GM21528 (cell line): Measurements from ENCODE around the gene SOX10.
"Not testable (repeated sequence)": the region's sequence is repeated elsewhere in the genome, so short reads cannot be mapped to it uniquely, and the experiment has no call there.

Experiments used
- ATAC-seq: cut with Tn5 transposase; IDR thresholded peaks from one replicate; pipeline ENCODE4 v1.9.1; 2021; ENCODE audit warnings: mild to moderate bottlenecking, moderate library complexity; ENCODE audit not compliant: unreplicated experiment, low FRiP score

Gene SOX10

GRCh38 chr22:37989146-37990045 is 5.0 kb upstream of the SOX10 start:
- ATAC-seq, result no peak

- no peak for ATAC-seq
Measured at GRCh38 chr22:37986371-37986770, 2.0 kb upstream of the SOX10 start.

DNA sequence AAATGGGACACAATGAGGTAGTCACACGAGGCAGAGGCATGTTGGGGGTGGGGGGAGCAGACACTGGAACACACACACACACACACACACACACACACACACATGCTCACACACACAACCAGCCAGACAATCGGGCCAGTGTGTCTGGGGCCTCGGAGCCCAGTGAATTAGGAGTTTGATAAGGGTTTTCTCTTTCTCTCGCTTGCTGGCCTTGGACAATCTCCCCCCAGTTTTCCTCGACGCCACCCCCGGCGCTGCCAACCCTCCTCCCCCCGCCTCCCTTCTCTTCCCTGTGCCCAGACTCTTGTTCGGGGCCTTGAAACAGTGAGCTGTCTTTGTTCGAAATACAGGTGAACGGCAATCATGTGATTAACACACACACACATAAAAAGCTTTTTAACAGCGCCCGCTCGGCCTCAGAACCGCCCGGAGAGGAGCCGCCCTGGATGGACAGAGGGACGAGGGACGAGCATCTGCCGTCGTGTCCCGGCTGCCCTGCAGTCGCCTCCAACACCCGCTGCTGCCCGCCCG is 1.5 kb upstream of the SOX10 start:
- ATAC-seq, result no peak

GRCh38 chr22:37985050-37985585 is 763 bp upstream of the SOX10 start:
- no peak for ATAC-seq

- no peak for ATAC-seq
Measured at GRCh38 chr22:37982938-37983859, 1.2 kb downstream of the SOX10 start.

DNA sequence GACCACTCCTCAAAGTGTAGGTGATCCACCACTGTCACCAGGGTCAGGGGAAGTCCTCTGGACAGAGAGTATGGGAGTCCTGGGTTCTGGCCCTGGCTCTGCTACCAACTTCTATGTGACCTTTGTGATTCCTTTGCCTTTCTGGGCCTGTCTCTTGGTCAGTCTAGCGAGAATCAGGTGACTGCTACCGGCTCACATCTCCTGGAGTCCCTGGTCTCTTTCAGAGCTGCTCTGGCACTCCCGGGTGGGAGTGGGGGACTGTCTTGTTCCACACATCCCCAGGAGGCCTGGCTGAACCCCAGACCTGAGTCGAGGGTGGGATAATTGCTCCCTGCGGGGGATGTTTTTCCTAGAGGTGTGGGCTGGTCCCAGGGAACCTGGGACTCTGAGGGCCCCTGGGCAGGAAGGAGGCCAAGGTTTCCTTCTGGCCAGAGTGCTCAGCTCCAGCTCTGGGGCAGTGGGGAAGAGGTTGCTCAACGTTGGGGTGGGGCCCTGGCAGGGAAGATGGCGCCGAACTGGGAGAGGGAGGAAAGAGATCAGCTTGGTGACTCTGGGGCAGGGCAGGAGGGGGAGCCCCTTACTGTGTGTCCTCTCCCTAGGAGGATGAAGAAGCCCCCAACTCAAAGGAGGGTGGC is 2.1 kb downstream of the SOX10 start:
- ATAC-seq, result no peak

GRCh38 chr22:37981282-37982011 is 2.9 kb downstream of the SOX10 start:
- no peak for ATAC-seq

- no peak for ATAC-seq
Measured at GRCh38 chr22:37979782-37980181, 4.6 kb downstream of the SOX10 start.

DNA sequence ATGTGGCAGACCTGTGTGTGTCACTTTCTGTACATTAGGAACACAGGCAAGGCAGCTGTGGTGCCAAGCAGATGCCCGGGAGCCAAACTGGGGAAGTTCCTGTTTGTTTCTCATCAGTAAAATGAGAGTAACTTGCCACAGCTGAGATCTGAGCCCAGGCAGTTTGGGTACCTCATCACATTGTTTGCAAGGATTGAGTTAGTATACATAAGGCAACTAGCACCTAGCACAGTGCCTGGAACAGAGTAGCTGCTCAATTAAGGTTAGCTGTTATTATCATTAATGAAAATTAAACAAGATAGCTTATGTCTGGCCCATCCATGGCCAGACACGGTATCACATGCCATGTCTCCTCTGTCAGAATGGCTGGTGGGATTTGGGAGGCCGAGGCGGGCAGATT is 7.8 kb downstream of the SOX10 start:
- no peak for ATAC-seq

- ATAC-seq, result not testable (repeated sequence)
Measured at GRCh38 chr22:37976022-37976421, 8.3 kb downstream of the SOX10 start.

GRCh38 chr22:37975153-37975552 is 9.2 kb downstream of the SOX10 start:
- ATAC-seq, result no peak

DNA sequence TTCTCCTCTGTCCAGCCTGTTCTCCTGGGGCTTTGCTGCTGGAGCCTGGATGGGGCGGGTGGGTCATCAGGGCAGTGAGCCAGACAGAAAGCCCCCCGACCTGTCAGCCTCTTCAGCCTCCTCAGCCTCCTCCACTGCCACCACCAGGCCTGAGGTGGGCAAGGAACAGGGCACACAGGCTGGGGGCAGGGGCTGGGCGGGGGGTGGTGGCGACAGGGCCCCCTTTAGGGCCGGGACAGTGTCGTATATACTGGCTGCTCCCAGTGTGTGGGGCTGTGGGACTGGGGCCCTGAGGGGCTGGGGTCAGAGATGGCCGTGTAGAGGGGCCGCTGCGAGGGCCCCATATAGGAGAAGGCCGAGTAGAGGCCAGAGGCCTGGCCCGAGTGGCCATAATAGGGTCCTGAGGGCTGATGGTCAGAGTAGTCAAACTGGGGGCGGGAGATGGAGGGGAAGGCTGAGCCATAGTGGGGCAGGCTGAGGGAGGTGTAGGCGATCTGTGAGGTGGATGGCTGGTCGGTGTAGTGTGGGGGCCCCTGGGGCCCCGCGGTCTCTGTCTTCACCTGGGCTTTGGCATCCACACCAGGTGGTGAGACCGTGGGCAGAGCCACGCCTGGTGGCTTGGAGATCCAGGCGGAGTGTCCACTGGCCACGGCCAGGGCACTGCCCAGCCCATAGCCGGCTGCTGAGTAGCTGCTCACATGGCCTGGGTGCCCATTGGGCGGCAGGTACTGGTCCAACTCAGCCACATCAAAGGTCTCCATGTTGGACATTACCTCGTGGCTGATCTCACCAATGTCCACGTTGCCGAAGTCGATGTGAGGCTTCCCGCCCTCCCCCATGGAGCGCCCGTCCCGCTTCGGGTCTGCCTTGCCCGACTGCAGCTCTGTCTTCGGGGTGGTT is 10.8 kb downstream of the SOX10 start:
- ATAC-seq, result no peak

GRCh38 chr22:37972527-37972926 is 11.8 kb downstream of the SOX10 start:
- ATAC-seq, result no peak

DNA sequence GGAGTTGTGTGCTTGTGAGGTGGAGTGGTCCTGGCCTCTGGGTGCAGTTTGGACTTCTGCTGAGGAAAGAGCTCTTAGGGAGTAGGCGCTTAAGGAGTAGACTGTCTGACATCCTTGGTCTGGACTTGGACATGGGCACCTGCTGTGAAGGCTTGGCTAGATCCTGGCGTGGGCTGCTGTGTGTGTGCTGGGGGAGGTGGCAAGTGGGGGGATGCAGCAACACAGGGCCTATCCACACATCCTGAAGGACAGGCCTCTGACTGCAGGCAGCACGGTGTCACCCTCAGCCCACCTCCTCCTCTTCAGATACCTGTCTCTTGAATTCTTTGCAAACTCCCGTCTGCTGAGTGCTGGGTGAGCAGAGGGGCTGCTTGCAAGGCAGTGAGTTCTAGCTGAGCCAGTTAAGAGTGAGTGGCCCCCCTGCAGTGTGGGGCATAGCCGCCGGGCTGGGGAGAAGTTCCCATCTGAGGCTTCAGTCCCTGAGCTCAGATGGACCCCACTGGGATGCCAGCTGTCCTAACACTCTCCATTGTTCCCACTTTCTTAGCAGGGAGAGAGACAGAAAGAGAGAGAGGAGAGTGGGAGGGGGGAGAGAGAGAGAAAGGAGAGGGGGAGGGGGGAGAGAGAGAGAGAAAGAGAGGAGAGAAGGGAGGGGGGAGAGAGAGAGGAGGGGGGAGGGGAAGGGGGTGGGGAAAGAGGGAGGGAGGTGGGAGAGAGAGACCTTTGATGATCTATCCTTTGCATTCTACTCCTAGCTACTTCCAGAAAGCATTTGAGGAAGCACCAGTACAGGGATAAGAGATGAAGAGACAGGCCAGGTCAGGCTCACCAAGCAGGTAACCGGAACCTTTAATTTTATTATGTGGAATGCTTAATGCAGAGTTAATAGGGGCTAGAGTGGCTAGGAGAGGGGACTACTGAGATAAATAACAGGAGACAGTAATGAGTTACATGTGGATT is 12.6 kb downstream of the SOX10 start:
- ATAC-seq, result no peak

DNA sequence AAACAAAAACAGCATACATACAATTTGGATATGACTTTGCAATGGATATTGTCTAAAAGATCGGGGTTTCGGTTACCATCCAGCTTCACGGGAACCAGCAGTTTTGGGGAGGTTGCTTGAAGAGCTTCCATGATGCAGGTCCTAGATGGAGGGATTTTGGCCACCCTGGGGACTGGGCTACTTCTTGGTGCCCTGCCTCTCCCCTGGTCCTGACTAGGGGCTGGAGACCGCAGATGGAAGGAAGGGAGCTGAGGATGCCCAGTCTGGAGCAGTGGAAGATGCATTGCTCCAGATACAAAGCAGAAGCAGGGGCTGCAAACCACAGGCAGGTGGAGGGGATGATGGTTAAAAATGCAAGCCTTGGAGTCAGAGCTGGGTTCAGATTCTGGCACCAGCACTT is 13.5 kb downstream of the SOX10 start:
- no peak for ATAC-seq

DNA sequence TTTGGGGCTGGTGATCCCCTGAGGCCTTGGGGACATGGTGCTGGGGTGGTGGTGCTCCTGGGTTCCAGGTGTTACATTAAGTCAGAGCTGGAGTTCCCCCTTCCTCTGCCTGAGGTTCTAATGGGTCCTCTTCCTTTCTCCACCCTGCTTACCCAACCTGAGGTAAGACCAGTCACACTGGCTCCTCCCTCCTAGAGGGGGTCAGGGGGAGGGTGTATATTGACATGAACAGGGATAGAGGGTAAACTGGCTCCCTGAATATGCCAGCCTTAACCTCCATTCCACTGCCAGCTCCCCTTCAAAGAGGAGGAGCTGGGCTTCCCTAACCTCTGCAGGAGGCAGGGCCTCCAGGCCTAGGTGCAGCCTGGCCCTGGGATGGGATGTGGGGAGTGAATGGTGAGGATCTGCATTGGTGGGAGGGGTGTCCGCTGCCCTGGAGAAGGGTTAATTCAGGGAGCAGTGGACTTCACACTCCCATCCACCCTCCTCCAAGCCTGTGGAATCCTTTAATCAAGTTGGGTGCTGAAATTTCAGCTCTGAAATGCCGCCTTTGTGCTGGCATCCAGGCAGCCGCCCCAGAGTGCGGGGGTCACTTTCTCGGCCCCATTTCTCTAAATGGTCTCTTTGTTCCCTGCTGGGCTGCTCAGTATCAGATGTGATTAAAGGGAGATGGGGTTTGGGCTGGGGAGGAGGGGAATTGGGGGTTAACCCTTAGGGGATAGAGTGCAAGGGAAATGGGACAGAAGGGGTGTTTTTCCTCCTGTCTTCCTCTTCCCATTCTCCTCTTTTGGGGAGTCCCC is 15.7 kb downstream of the SOX10 start:
- no peak for ATAC-seq
